ENCODE results near the gene CCDC34.

CCDC34 gene, protein sequence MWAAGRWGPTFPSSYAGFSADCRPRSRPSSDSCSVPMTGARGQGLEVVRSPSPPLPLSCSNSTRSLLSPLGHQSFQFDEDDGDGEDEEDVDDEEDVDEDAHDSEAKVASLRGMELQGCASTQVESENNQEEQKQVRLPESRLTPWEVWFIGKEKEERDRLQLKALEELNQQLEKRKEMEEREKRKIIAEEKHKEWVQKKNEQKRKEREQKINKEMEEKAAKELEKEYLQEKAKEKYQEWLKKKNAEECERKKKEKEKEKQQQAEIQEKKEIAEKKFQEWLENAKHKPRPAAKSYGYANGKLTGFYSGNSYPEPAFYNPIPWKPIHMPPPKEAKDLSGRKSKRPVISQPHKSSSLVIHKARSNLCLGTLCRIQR

DNA sequence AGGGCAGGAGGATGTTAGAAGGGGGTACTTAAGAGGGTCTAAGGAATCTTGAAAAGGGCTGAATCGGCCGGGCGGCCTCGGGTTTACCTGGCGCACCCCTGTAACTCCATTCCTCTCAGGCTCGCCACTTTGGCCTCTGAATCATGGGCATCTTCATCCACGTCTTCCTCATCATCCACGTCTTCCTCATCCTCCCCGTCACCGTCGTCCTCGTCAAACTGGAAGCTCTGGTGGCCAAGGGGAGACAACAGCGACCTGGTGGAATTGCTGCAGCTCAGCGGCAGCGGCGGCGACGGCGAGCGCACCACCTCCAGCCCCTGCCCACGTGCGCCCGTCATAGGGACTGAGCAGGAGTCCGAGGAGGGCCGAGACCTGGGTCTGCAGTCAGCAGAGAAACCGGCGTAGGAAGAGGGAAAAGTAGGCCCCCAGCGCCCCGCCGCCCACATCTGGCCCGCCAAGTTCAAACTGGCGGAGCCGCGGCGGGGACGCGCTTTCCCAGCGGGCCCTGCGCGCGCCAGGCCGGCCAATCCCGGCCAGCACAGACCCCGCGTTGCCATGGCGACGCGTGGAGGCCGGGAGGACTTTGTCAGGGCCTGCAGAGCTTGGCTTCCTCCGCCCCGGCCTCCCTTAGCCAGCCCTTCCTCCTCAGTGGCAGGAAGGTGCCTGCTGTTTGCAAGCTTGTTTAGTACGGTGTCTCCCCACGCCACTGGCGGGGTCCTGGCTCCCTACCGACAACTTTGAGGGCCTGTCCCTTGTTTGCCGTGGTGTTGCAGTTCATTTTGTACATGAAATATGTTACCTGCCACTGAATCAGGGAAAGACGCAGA is at the start of gene CCDC34:
TSS of gene CCDC34 (minus strand) at position 467 of the 827 bp plus-strand sequence. CDS start at position 446, 21 bp downstream.
- DNase-seq = peak; percentile 3 to 59

DNA sequence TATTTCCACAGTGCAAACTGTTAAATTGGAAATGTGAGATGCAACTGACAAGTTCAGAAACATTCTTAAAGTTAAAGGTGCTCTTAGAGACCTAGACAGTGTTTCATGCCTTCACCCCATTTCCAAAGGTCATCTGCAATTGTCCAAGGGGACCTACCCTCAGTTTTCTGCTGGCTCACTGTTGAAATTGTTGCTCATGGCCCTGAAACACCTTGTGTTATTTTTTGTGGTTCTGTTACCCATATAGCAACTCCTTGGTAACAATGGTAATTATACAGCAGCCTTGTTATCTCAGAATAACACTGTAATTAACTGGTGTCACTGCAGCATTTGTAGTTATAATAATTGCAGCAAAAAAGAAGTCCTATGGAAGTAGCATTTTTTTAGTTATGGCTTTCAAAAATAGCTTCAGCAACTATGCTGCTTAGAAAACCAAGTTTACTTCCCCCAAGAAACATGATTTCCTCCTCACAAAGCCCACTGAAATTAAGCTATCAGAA is 49.2 kb upstream of the CCDC34 start:
- no peak for DNase-seq

- no peak for DNase-seq
These were observed 48.3 kb upstream of the CCDC34 start for GRCh38 chr11:27411328-27411727.

DNA sequence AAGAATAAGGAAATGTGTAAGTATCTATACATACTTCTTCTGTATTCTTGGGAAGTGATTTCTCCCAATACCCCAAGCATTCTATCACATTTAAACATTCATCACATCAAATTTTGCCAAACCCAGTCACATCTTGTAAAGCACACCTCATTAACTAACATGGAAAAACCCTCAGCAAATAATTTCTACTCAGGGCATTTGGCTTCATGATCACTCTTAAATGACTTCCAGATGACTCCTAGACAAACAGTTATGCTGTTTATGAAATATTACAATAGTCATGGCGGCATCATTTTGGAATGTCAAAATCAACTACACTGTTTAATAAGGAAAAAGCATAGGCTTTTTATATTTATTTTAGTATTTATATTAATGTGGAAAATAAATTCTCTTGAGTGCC is 47.3 kb upstream of the CCDC34 start:
- DNase-seq = no peak

DNA sequence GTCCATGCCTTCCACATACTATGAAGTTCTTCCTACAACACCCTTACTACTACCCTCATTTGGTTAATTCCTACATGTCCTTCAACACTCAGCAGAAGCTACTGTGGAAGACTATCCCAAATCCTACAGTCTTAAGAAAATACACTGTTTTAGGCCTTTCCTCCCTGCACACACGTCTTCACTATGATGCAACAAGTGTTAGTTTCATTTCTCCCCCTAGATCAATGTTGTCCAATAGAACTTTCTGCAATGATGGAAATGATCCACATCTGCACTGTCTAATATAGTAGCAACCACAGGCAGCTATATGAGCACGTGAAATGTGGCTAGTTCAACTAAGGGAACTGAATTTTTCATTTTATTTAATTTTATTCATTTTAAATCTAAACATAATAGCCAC is 46.7 kb upstream of the CCDC34 start:
- no peak for DNase-seq

GRCh38 chr11:27409049-27409448 is 46.0 kb upstream of the CCDC34 start:
- no peak for DNase-seq

DNA sequence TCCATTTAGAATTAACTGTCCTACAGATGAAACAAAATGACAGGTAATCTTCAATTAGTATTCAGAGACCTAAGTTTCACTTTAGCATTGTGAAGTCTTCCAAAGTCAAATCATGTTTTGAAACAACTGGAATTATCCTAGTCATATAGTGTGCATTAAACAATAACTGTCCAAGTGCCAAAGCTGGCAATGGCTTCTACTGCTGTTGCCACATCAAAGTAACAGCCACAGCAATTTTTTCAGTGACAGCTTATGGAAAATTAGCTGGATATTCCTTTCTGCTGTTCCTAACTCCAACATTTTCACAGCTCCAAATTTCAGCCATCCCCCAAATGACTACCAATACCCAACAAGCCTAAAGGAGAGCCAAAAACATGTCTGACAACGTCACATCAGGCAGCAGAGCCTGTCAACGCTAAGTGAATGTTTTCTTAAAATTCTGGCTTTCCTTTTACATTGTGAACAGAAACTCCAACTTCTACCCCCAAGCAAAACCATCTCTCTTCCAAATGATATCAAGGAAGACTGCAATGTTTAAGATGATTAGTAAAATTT is 45.3 kb upstream of the CCDC34 start:
- no peak for DNase-seq

DNA sequence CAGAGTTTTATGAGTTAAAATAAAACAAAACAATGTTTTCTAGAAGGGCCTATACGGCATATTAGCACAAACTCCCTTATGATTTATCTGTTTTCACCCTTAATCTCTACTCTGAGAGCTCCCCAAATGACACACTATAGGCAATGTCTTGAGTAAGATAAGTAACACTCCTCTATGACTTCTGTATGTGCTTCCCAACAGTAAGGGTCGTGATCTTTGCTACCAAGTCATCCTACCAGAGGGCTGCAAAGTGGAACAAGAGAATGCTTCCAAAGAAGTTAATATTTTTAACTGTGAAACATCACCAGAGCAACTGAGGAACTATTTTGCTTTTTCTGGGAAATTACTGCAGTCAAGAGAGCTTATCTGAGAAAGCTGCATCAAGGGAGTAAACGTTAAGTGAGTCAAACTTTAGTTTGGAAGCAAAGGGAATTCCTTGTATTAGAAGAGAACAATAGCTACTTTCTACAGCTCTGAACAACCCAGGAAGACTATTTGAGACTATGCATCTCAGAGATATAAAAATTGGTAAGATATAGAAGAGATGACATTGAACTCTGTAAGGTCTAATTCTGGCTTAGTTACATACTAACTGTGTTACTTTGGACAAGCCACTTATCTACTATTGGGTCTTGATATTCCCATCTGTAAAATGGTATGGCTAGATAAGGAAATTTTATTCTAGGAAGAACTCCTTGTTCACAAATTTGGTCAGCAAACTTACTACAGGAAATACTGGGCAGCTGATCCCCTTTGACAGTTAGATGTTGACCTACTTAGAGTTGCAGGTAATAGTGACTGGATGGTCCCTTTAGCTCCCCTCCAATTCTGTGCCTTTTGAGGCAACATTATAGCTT is 43.7 kb upstream of the CCDC34 start:
- DNase-seq = no peak

DNA sequence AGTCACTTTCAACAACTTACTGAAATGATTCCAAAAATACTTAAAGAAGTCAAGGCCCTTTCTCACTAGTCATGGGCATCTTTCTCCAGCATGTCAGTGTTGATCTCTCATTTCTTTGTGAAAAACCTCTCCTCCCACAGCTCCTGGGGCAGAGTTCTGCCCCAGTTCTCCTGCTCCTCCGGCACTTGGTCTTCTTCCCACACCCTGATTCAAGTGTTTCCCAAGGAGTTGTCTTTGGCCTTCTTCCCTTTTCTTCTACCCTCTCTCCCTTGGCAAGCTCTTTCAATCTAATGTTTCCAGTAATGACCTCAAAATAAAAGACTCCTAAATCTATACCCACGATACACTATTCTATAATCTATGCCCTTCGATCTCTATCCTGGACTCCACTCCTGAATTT is 42.1 kb upstream of the CCDC34 start:
- DNase-seq = no peak

GRCh38 chr11:27404427-27404826 is 41.4 kb upstream of the CCDC34 start:
- no peak for DNase-seq

- DNase-seq = no peak
These were observed 40.2 kb upstream of the CCDC34 start for GRCh38 chr11:27403195-27403594.

- DNase-seq = no peak
These were observed 39.4 kb upstream of the CCDC34 start for GRCh38 chr11:27402450-27402849.

- no peak for DNase-seq
These were observed 38.9 kb upstream of the CCDC34 start for GRCh38 chr11:27401833-27402316.

- no peak for DNase-seq
These were observed 38.3 kb upstream of the CCDC34 start for GRCh38 chr11:27401280-27401832.

DNA sequence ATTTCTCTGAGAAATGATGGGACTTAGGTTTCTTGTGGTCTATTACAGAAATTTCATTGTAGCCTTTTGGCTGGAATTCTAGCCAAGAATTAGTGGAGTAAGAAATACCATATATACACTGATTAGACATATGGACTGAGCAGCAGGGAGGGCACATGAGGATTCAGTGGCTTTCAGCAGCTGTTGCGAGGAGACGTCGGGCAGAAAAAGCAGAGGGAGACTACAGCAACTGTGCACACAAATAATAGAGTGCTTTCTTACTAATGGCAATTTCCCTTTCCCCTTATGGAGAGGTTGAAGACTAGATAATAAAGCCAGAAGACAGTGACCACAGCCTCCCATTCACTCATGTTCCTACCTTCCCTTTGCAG is 35.4 kb upstream of the CCDC34 start:
- DNase-seq = no peak

GRCh38 chr11:27397624-27398399 is 34.8 kb upstream of the CCDC34 start:
- no peak for DNase-seq

- no peak for DNase-seq
These were observed 33.3 kb upstream of the CCDC34 start for GRCh38 chr11:27396259-27396839.

DNA sequence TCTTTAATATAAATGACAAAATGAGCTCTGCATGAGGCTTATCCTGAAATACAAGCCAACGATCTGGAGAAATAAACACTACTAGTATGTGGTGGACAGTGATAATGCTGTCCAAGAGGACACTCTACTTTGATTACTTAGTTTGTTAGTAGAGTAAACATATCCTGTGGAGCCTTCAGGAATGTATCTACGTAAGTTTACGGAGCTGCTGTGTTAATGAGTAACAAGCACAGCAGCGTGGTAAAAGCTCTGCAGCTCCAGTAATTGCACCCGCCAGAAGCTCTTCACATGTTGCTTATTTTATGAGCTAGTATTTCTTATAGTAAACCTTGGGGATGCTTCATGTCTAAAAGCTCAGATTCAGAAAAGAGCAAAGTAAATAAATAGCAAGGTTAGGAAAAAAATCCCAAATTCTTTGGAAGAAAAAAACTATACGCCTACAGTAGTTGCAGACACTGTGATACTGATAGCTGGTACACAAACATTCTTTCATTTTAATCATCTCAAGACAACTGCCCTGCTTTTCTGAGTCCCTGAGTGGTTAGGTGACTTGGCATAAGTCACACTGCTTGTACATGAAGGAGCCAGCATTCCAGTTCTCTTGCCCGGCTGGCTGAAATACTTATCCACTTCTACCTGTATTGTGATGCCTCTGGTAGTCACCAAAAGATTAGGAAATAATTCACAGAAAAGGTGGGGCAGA is 32.7 kb upstream of the CCDC34 start:
- no peak for DNase-seq

DNA sequence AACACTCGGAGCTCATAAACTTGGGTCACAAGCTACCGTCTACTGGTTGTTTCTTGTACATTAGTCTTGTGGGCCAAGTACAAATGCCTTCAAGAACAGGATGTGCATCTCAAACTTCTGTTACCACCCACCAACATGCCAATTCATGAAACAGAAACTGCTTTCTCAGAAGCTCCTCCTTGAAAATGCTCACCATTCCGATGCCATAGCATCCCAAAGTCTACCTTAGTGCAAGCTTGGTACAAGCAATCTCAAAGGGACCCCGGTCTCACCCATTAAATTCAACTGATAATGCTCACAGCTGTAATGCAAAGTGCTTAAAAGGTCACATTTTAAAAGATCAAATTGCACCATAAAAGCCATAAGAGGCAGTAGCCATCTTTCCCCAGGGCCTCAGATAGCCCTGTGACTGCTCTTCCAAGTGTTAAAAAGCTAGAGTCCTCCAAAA is 31.8 kb upstream of the CCDC34 start:
- no peak for DNase-seq
